Measurements from ENCODE around the gene PRDM16.

The PRDM16 gene

DNA sequence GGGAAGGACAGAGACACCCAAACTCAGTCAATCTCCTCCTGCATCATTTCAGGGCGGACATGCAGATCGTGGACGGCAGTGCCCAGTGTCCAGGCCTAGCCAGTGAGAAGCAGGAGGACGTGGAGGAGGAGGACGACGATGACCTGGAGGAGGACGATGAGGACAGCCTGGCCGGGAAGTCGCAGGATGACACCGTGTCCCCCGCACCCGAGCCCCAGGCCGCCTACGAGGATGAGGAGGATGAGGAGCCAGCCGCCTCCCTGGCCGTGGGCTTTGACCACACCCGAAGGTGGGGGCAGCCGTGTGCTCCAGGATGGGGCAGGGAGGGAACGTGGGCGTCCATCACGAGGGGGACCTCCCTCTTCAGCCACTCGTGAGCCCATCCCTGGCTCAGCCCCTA, 361.8 kb downstream of the PRDM16 start:
- DNase-seq (ENCODE audit: low read depth in 2 of 2), result no peak

- DNase-seq (ENCODE audit: low read depth in 2 of 2), result no peak
Observed at GRCh38 chr1:3431266-3431665, 362.3 kb downstream of the PRDM16 start.

DNA sequence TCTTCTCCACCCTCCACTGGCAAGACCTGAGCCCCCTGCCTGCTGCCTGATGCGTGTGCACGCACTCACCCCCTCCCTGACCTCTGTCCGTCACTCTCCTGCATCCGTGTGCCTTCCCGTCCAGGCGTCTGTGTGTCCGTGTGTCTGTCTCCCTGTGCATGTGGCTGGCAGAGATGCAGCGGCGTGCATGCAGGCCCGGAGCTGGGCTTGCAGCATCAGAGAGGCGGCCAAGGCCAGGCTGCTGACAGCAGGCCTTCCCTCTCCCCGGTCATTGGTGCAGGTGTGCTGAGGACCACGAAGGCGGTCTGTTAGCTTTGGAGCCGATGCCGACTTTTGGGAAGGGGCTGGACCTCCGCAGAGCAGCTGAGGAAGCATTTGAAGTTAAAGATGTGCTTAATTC, 362.7 kb downstream of the PRDM16 start:
- DNase-seq (ENCODE audit: low read depth in 2 of 2), result no peak

- DNase-seq (ENCODE audit: low read depth in 2 of 2), result no peak
Observed at GRCh38 chr1:3432306-3432705, 363.3 kb downstream of the PRDM16 start.

GRCh38 chr1:3433076-3433475, 364.1 kb downstream of the PRDM16 start:
- DNase-seq (ENCODE audit: low read depth in 2 of 2), result no peak

GRCh38 chr1:3433596-3434320, 364.8 kb downstream of the PRDM16 start:
- no peak for DNase-seq (ENCODE audit: low read depth in 2 of 2)

DNA sequence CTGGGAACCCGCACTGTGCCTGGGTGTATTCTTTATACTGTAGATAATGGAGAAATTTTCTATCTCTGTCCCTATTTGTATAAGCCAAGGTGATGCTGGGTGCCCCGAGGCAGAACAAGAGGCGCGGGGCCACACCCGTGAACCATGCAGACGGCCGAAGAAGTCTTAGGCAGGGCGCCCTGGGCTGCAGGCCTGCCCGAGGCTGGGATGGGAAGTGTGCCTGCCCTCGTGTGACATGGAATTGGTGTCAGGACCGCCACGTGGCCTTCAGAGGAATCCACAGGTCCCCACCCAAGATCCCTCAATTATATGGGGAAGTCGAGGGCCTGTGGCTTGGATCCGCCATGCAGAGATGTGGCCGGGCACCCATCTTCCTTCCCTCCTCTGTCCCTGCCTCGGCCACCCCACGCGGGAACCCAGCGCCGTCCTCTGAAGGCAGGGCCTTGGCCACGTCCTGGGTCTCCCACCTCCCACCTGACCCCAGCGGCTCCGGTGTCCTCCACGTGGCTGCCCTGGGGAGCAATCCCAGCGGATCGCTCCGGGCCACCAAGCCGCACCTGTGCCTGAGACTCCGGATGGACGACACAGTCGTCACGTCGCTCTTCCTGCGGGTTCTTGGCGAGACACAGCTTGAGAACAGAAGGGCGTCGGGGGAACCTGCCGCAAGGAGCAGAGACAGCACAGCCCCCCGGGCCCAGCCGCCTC, 365.6 kb downstream of the PRDM16 start:
- no peak for DNase-seq (ENCODE audit: low read depth in 2 of 2)

GRCh38 chr1:3435666-3436065, 366.7 kb downstream of the PRDM16 start:
- DNase-seq (ENCODE audit: low read depth in 2 of 2), result no peak

DNA sequence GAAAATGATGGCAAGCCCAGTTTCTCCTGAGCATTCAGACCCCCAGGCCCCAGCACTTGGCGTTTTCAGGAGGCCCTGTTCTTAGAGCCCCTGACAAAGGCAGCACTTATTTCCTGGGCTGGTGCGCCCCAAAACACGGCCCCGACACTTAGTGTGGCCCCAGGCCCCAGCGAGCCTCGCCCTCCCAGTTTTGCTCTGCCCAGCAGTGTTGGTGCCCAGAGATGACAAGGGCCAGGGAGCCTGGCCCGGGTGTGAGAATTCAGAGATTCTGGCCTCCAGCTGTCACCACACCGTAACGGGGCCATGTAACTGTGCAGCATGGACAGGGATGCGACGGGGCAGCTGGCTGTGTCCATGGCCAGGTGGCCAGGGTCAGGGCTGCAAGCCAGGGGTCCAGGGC, 367.4 kb downstream of the PRDM16 start:
- DNase-seq (ENCODE audit: low read depth in 2 of 2), result no peak

- DNase-seq (ENCODE audit: low read depth in 2 of 2), result no peak
Observed at GRCh38 chr1:3436901-3437300, 367.9 kb downstream of the PRDM16 start.

- DNase-seq (ENCODE audit: low read depth in 2 of 2), result no peak
Observed at GRCh38 chr1:3438661-3439180, 369.7 kb downstream of the PRDM16 start.

- DNase-seq (ENCODE audit: low read depth in 2 of 2), result no peak
Observed at GRCh38 chr1:3439346-3440299, 370.6 kb downstream of the PRDM16 start.

- no peak for DNase-seq (ENCODE audit: low read depth in 2 of 2)
Observed at GRCh38 chr1:3440300-3440681, 371.3 kb downstream of the PRDM16 start.

GRCh38 chr1:3440711-3441409, 371.9 kb downstream of the PRDM16 start:
- DNase-seq (ENCODE audit: low read depth in 2 of 2), result no peak

- DNase-seq (ENCODE audit: low read depth in 2 of 2), result no peak
Observed at GRCh38 chr1:3441410-3441847, 372.4 kb downstream of the PRDM16 start.

- DNase-seq (ENCODE audit: low read depth in 2 of 2), result no peak
Observed at GRCh38 chr1:3441880-3442279, 372.9 kb downstream of the PRDM16 start.

DNA sequence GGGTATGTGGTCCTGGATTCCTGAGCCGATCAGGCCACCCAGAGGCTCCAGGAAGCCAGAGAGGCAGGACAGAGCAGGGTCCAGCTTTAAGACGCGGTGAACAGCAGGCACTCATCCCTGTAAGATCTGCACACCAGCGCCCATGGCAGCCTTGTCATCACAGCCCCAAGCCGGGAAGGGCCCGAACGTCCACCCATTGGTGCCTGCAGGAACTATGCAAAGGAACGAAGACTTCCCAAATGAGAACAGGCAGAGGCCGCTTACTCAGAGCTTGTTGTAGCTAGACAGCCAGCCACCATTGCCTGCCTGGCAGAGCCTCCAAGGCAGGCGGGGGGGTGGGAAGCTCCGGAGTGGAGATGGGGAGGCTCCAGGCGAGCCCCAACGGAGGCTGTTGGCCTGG, 373.3 kb downstream of the PRDM16 start:
- DNase-seq (ENCODE audit: low read depth in 2 of 2), result no peak

DNA sequence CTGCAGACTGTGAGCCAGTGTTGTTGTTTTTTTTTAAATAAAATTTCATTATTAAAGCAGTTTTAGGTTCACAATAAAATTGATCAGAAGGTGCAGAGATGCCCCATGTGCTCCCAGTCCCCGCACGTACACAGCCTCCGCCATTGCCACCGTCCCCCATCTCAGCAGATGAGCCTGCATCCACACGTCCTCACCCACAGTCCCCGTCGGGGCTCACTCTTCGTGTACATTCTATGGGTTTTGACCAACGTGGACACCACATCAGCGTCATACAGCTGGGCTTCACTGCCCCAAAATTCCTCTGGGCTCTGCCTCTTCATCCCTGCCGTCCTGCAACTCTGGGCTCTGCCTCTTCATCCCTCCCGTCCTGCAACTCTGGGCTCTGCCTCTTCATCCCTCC, 373.9 kb downstream of the PRDM16 start:
- DNase-seq (ENCODE audit: low read depth in 2 of 2), result no peak

GRCh38 chr1:3443807-3444206, 374.8 kb downstream of the PRDM16 start:
- no peak for DNase-seq (ENCODE audit: low read depth in 2 of 2)

GRCh38 chr1:3444298-3444697, 375.3 kb downstream of the PRDM16 start:
- DNase-seq (ENCODE audit: low read depth in 2 of 2), result no peak

DNA sequence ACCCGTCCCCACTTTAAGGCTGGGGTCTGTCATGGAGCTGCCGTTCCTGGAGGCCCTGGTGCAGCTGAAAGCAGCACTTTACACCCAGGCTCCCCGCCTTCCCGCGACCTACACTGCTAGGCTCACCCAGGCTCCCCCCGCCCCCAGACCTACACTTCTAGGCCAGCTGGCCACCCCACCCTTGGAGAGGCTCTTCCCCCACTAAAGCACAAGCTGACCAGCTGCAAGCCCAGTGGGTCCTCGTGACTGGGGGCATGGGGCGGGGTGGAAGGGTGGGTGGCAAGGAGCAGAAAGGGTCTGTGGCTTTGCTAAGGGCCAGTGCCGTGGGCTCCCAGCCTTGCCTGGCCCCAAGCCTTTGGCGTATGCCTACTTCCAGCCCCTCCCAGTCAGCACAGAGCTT, 375.7 kb downstream of the PRDM16 start:
- DNase-seq (ENCODE audit: low read depth in 2 of 2), result no peak

Data from stimulated activated CD4-positive, alpha-beta T cell treated with anti-CD3 and anti-CD28 coated beads, Interleukin-1b, Interleukin-23, amount 100 ng/mL, for 4 hours (primary cell).